Melanocyte of skin (primary cell): ENCODE data around the gene ADAD1. TPM values are rescaled to one million over a fixed set of nuclear protein-coding genes. Genes with fewer than 3 reads are reported as not detected.

Experiments used
- total RNA-seq, 2 donors: library from RNA; depleted of rRNA; stranded (reverse); fragments of >200 nt; gene quantifications; 2 replicates each; pipeline ENCODE4 v1.2.3, GENCODE V29; 2012

The ADAD1 gene
- total RNA-seq = not detected

GRCh38 chr4:122378711-122379110, at the start of gene ADAD1:
TSS of gene ADAD1 (plus strand) at chr4:122379011. CDS start at chr4:122380070, 1,059 bp downstream.

GRCh38 chr4:122456231-122457116, 77.7 kb downstream of the ADAD1 start, which contains the start of gene IL2:
TSS of gene IL2 (minus strand) at chr4:122456725. CDS start at chr4:122456440, 285 bp downstream.

Other genes with a start within 250 kb of the ADAD1 start
- gene BLTP1, start 226.7 kb upstream of the ADAD1 start, total RNA-seq = 10 to 100 TPM; 42.6 to 53.3 TPM
- gene IL2, start 77.7 kb downstream of the ADAD1 start, total RNA-seq = not detected
- gene IL21, start 242.1 kb downstream of the ADAD1 start, total RNA-seq = not detected